OCI-LY7 (cell line): ENCODE results near the gene SPATA31E1. TPM values are rescaled to one million over a fixed set of nuclear protein-coding genes. Genes with fewer than 3 reads are reported as not detected.
"Not testable (repeated sequence)": the region's sequence is repeated elsewhere in the genome, so short reads cannot be mapped to it uniquely, and the experiment has no call there.

Source experiments
- BruUV-seq: library from RNA; stranded (reverse); fragments of 400-500 nt; replicated peaks from 2 replicates; lab custom pipeline; 2021; lab: Mats Ljungman, UMichigan
- CTCF ChIA-PET: fragments of 300-600 bp; sonication (Branson Sonifier 250); formaldehyde crosslinking; loops from one replicate; lab custom pipeline; 2022; ENCODE audit warnings: antibody characterized with exemption; ENCODE audit not compliant: unreplicated experiment; lab: Charles Lee
- POLR2A ChIA-PET: fragments of 300-600 bp; sonication (Branson Sonifier 250); formaldehyde crosslinking; loops from one replicate; lab custom pipeline; 2022; ENCODE audit warnings: antibody characterized with exemption; lab: Charles Lee
- DNase-seq: peaks from one replicate; pipeline ENCODE4 v3.0.0-alpha.2; 2015; ENCODE audit warnings: low spot score
- H2AFZ ChIP-seq: fragments of 200-600 bp; sonication (generic), shearing (Covaris generic); 2 replicates; pipeline ENCODE4 v1.6.1; 2014; ENCODE audit warnings: mild to moderate bottlenecking, antibody characterized with exemption, low read length, moderate library complexity
- H3K27ac ChIP-seq: fragments of 200-600 bp; sonication (generic); 2 replicates; pipeline ENCODE4 v1.5.1; 2014; ENCODE audit warnings: mixed run types, low read depth, mild to moderate bottlenecking, moderate library complexity, low read length, inconsistent platforms; ENCODE audit not compliant: poor library complexity, severe bottlenecking
- H3K36me3 ChIP-seq: fragments of 200-600 bp; sonication (generic); 2 replicates; pipeline ENCODE4 v1.6.1; 2014; ENCODE audit warnings: mild to moderate bottlenecking, antibody characterized with exemption, low read length, moderate library complexity, mixed read lengths; ENCODE audit not compliant: insufficient read depth
- H3K4me1 ChIP-seq: fragments of 200-600 bp; sonication (generic); 2 replicates; pipeline ENCODE4 v1.5.1; 2014; ENCODE audit warnings: mild to moderate bottlenecking, low read length; ENCODE audit not compliant: insufficient read depth, poor library complexity, severe bottlenecking
- H3K4me2 ChIP-seq: fragments of 200-600 bp; sonication (generic); 2 replicates; pipeline ENCODE4 v1.6.1; 2014; ENCODE audit warnings: mild to moderate bottlenecking, low read length
- H3K4me3 ChIP-seq: fragments of 200-600 bp; sonication (generic); 2 replicates; pipeline ENCODE4 v1.5.1; 2014; ENCODE audit warnings: mild to moderate bottlenecking, low read depth, low read length; ENCODE audit not compliant: poor library complexity, severe bottlenecking
- H3K79me2 ChIP-seq: fragments of 200-600 bp; sonication (generic); 2 replicates; pipeline ENCODE4 v1.6.1; 2016; ENCODE audit warnings: low read depth, mild to moderate bottlenecking, low read length, moderate library complexity, mixed read lengths; ENCODE audit not compliant: insufficient read depth
- H3K9me2 ChIP-seq: fragments of 200-600 bp; sonication (generic); 2 replicates; pipeline ENCODE4 v1.6.1; 2016; ENCODE audit warnings: mild to moderate bottlenecking, low read length, mixed read lengths; ENCODE audit not compliant: insufficient read depth
- H3K9me3 ChIP-seq: fragments of 200-600 bp; sonication (generic); 2 replicates; pipeline ENCODE4 v1.6.1; 2014; ENCODE audit warnings: mild to moderate bottlenecking, mixed run types, low read length, mixed read lengths
- H4K20me1 ChIP-seq: fragments of 200-600 bp; sonication (generic); 2 replicates; pipeline ENCODE4 v1.6.1; 2014; ENCODE audit warnings: mild to moderate bottlenecking, antibody characterized with exemption, low read length, moderate library complexity, mixed read lengths; ENCODE audit not compliant: insufficient read depth
- EZH2phosphoT487 ChIP-seq: fragments of 200-600 bp; sonication (generic); IDR thresholded peaks from 2 replicates; pipeline ENCODE4 v1.6.1; 2018; ENCODE audit warnings: low read depth, borderline replicate concordance, mild to moderate bottlenecking, mixed run types, antibody characterized with exemption, low read length, moderate library complexity, mixed read lengths
- intact Hi-C: fragments of 100-400 bp; cut with micrococcal nuclease; formaldehyde crosslinking; loops from one replicate; pipeline ENCODE4 v1.10.0; 2022; ENCODE audit not compliant: unreplicated experiment
- total RNA-seq, 2 experiments: library from RNA; depleted of rRNA in 1 of 2; stranded (reverse); fragments of >200 nt in 1 of 2; shearing (Covaris generic) in 1 of 2; gene quantifications; 2 replicates each; pipeline ENCODE4 v1.2.3, GENCODE V29; 2014 to 2022
- TF ChIP-seq, protein P1 (sequence below): fragments of 200-600 bp; sonication (generic); conservative IDR thresholded peaks from 2 replicates; pipeline ENCODE4 v1.5.1; 2014; ENCODE audit warnings: mild to moderate bottlenecking, antibody characterized with exemption, low read length, moderate library complexity, mixed read lengths

SPATA31E1 gene
- total RNA-seq, 2 experiments from 2014 or later, result not detected

DNA sequence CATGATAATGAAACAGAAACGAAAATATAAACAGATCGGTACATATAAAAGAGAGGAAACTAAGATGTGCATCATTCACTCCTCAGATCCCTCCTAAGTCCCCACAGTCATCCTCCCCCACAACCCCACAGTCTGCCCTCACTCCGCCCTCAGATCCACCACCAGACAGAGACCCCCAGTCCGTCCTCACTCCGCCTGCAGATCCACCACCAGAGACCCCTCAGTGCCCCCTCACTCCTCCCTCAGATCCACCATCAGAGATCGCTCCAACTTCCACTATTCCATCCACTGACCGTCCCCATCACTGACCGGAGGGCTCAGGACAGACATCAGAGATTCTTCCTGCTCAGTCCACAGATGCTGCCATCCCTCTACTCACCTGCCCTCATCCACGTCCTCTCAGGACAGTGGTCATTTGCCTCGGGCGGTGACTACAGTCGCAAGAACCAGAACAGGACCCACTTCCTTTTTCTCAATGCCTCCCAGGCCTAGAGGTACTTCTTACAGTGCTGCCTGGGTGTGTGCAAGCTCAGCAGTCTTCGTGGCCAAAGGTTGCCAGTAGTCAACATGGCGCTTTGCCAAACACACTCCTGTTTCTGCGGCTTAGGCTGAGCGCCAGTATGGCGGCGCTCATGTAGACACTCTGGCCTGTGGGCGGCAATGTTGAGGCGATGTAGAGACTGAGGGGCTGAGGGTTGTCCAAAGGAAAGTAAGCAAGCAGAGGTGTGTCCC lies 26.8 kb downstream of the SPATA31E1 start:
- Histone ChIP-seq H3K79me2 (no peaks in the 10 kb centered on the region), H3K9me2 (no peaks in the 10 kb centered on the region), H3K4me3 (no peak overlapping the region), H4K20me1 (no peaks in the 10 kb centered on the region), H3K9me3 (no peaks in the 10 kb centered on the region), H3K27ac (no peak overlapping the region), H3K36me3 (no peaks in the 10 kb centered on the region), H2AFZ (no peak overlapping the region), H3K4me1 (no peaks in the 10 kb centered on the region), H3K4me2 (no peak overlapping the region)
- DNase-seq, result no peak
- intact Hi-C loops, result no loop called here
- ChIA-PET POLR2A (no interaction called here), CTCF (no interaction called here)
- BruUV-seq, result no TSS peak
- no peak for TF ChIP-seq EZH2phosphoT487
- TF ChIP-seq, protein P1, sequence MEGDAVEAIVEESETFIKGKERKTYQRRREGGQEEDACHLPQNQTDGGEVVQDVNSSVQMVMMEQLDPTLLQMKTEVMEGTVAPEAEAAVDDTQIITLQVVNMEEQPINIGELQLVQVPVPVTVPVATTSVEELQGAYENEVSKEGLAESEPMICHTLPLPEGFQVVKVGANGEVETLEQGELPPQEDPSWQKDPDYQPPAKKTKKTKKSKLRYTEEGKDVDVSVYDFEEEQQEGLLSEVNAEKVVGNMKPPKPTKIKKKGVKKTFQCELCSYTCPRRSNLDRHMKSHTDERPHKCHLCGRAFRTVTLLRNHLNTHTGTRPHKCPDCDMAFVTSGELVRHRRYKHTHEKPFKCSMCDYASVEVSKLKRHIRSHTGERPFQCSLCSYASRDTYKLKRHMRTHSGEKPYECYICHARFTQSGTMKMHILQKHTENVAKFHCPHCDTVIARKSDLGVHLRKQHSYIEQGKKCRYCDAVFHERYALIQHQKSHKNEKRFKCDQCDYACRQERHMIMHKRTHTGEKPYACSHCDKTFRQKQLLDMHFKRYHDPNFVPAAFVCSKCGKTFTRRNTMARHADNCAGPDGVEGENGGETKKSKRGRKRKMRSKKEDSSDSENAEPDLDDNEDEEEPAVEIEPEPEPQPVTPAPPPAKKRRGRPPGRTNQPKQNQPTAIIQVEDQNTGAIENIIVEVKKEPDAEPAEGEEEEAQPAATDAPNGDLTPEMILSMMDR, result no peak

DNA sequence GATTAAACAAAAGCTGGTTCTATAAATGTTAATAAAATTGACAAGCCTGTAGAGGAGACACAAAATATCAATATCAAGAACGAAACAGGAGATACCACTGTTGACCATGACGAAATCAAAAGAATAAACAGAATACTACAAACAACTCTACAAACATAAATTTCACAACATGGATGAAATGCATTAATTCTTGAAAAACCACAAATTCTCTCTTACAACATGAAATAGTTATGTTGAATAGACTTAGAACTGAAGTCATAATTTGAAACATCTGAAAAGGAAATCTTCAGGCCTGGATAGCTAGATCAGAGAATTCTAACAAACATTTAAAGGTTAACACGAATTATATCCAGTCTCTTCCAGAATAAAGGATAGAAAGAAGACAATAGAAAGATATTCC lies 28.1 kb downstream of the SPATA31E1 start:
- Histone ChIP-seq H4K20me1 (no peaks in the 10 kb centered on the region), H3K4me1 (no peaks in the 10 kb centered on the region), H3K27ac (no peak overlapping the region), H2AFZ (no peak overlapping the region), H3K36me3 (no peaks in the 10 kb centered on the region), H3K9me2 (no peaks in the 10 kb centered on the region), H3K9me3 (no peaks in the 10 kb centered on the region), H3K4me2 (no peak overlapping the region), H3K4me3 (no peak overlapping the region), H3K79me2 (no peaks in the 10 kb centered on the region)
- ChIA-PET CTCF (no interaction called here), POLR2A (interaction anchor here (0.7 kb wide), 1 partner anchor 1113 kb away, joined by 3 read pairs; no protein-coding TSS in a partner anchor)
- TF ChIP-seq EZH2phosphoT487, result no peak
- TF ChIP-seq, protein P1, result no peak
- intact Hi-C loops, result no loop called here
- no peak for DNase-seq
- BruUV-seq, result no TSS peak

DNA sequence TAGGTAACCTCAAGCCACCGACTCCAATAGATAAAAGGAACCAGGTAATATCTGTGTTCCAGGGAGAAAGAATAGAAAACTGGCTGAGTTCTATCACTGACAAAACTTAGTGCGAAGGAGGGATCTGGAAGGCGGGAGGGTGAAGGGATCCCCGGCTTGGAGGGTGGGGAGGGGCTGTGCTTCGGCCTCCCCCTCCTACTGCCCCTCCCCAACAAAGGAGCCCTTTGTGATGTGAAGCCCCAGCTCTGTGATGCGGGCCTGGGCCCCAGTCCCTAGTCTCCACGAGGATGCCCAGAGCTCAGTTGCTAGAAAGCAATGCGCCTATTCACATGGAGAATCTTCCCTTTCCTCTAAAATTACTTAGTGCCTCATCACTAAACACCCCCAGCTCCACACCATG lies 35.0 kb downstream of the SPATA31E1 start, which contains the start of gene SPATA31C1:
Gene SPATA31C1, plus strand, starts transcription at position 301 of the 400 bp plus-strand sequence.
- DNase-seq, BruUV-seq, H3K9me3 ChIP-seq, H2AFZ ChIP-seq, H3K4me1 ChIP-seq, H3K36me3 ChIP-seq, H3K27ac ChIP-seq, H4K20me1 ChIP-seq, POLR2A ChIA-PET, H3K79me2 ChIP-seq, H3K9me2 ChIP-seq, H3K4me3 ChIP-seq, CTCF ChIA-PET, intact Hi-C loops, H3K4me2 ChIP-seq: not testable (repeated sequence)

DNA sequence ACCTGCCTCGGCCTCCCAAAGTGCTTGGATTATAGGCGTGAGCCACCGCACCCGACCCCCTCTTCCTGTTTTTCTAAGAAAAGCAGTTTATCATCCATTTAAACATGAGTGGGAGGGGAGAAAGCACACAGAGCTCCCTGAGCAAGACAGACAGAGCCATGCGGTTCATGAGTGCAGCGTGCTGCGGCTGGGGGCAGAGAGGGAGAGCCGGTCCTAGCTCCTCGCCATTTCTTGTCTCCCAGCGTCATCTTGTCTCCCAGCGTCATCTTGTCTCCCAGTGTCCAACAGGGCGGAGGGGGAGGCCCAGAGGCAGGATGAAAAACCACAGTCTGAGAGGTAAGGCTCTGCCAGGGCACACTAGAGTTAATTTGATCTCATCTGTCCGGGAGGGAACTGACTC lies 36.3 kb downstream of the SPATA31E1 start:
- H3K36me3 ChIP-seq, H3K9me2 ChIP-seq, H3K79me2 ChIP-seq, DNase-seq, H2AFZ ChIP-seq, H3K4me2 ChIP-seq, H3K9me3 ChIP-seq, POLR2A ChIA-PET, CTCF ChIA-PET, H4K20me1 ChIP-seq, H3K27ac ChIP-seq, intact Hi-C loops, H3K4me1 ChIP-seq, H3K4me3 ChIP-seq, BruUV-seq: not testable (repeated sequence)

DNA sequence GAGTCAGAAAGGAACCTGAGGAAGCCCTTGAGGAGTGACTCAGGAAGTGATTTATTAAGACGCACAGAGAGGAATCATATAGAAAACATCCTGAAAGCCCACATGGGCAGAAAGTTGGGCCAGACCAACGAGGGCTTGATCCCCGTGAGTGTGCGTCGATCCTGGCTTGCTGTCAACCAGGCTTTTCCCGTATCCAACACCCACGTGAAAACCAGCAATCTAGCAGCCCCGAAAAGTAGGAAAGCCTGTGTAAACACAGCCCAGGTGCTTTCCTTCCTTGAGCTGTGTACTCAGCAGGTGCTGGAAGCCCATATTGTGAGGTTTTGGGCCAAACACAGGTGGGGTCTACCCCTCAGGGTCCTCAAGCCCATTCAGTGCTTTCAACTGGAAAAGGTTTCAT lies 38.9 kb downstream of the SPATA31E1 start:
- H3K9me2 ChIP-seq, H3K9me3 ChIP-seq, H4K20me1 ChIP-seq, CTCF ChIA-PET, POLR2A ChIA-PET, intact Hi-C loops, H3K4me3 ChIP-seq, H3K4me1 ChIP-seq, BruUV-seq, H3K79me2 ChIP-seq, DNase-seq, H3K4me2 ChIP-seq, H3K27ac ChIP-seq, H3K36me3 ChIP-seq, H2AFZ ChIP-seq: not testable (repeated sequence)
